SU-DHL-6 (cell line): ENCODE data around the gene USB1.
A peak's percentile ranks its signal among the peaks of the same experiment; 100 is the strongest.

Experiments
- H2AFZ ChIP-seq: fragments of 200-600 bp; sonication (generic); 2 replicates; pipeline ENCODE4 v1.6.1; 2014; ENCODE audit warnings: low read depth, mild to moderate bottlenecking, moderate library complexity, mixed read lengths, antibody characterized with exemption, low read length; ENCODE audit not compliant: severe bottlenecking
- H3F3A ChIP-seq: fragments of 200-600 bp; shearing (Covaris generic); 2 replicates; pipeline ENCODE4 v1.6.0; 2016; ENCODE audit warnings: antibody characterized with exemption, mild to moderate bottlenecking; ENCODE audit not compliant: insufficient read depth
- H3K27ac ChIP-seq: fragments of 200-600 bp; sonication (generic); 2 replicates; pipeline ENCODE4 v1.5.1; 2016; ENCODE audit warnings: low read depth, mild to moderate bottlenecking, low read length, moderate library complexity, mixed read lengths
- H3K27me3 ChIP-seq: fragments of 200-600 bp; sonication (generic), shearing (Covaris generic); 2 replicates; pipeline ENCODE4 v1.6.0; 2014; ENCODE audit warnings: mild to moderate bottlenecking, low read length
- H3K36me3 ChIP-seq: fragments of 200-600 bp; sonication (generic); 2 replicates; pipeline ENCODE4 v1.6.1; 2014; ENCODE audit warnings: mild to moderate bottlenecking, low read length, mixed read lengths
- H3K4me2 ChIP-seq: fragments of 300-600, 200-600 bp; shearing (Covaris generic), sonication (generic); 2 replicates; pipeline ENCODE4 v1.6.0; 2014; ENCODE audit warnings: low read length, low read depth, mild to moderate bottlenecking; ENCODE audit not compliant: poor library complexity, severe bottlenecking
- H3K4me3 ChIP-seq: fragments of 200-600 bp; sonication (generic); 2 replicates; pipeline ENCODE4 v1.5.1; 2014; ENCODE audit warnings: antibody characterized with exemption, low read length, mild to moderate bottlenecking, mixed read lengths; ENCODE audit not compliant: insufficient read depth, poor library complexity, severe bottlenecking
- H3K79me2 ChIP-seq: fragments of 200-600 bp; sonication (generic); 2 replicates; pipeline ENCODE4 v1.6.1; 2014; ENCODE audit warnings: mild to moderate bottlenecking, low read length, moderate library complexity; ENCODE audit not compliant: insufficient read depth
- H3K9ac ChIP-seq: fragments of 200-600 bp; sonication (generic); 2 replicates; pipeline ENCODE4 v1.7.0; 2014; ENCODE audit warnings: mild to moderate bottlenecking, low read length
- H3K9me2 ChIP-seq: fragments of 200-600 bp; sonication (generic); replicated peaks from 2 replicates; pipeline ENCODE4 v1.6.1; 2014; ENCODE audit warnings: low read length; ENCODE audit not compliant: insufficient read depth
- H3K9me3 ChIP-seq: fragments of 200-600 bp; sonication (generic); 2 replicates; pipeline ENCODE4 v1.6.1; 2014; ENCODE audit warnings: low read length, mixed read lengths; ENCODE audit not compliant: insufficient read depth
- H4K20me1 ChIP-seq: fragments of 200-600 bp; sonication (generic); 2 replicates; pipeline ENCODE4 v1.6.1; 2014; ENCODE audit warnings: low read depth, mild to moderate bottlenecking, antibody characterized with exemption, low read length, moderate library complexity, mixed read lengths
- EZH2phosphoT487 ChIP-seq: fragments of 200-600 bp; sonication (generic), shearing (Covaris generic); conservative IDR thresholded peaks from 2 replicates; pipeline ENCODE4 v1.6.1; 2018; ENCODE audit warnings: mild to moderate bottlenecking, antibody characterized with exemption, low read length, moderate library complexity, mixed read lengths
- TF ChIP-seq, protein P1 (sequence below): fragments of 200-600 bp; sonication (generic); IDR thresholded peaks from one replicate; pipeline ENCODE4 v1.5.1; 2017; ENCODE audit warnings: antibody characterized with exemption, mild to moderate bottlenecking, low read length, moderate library complexity; ENCODE audit not compliant: insufficient read depth, poor library complexity, severe bottlenecking

The USB1 gene

DNA sequence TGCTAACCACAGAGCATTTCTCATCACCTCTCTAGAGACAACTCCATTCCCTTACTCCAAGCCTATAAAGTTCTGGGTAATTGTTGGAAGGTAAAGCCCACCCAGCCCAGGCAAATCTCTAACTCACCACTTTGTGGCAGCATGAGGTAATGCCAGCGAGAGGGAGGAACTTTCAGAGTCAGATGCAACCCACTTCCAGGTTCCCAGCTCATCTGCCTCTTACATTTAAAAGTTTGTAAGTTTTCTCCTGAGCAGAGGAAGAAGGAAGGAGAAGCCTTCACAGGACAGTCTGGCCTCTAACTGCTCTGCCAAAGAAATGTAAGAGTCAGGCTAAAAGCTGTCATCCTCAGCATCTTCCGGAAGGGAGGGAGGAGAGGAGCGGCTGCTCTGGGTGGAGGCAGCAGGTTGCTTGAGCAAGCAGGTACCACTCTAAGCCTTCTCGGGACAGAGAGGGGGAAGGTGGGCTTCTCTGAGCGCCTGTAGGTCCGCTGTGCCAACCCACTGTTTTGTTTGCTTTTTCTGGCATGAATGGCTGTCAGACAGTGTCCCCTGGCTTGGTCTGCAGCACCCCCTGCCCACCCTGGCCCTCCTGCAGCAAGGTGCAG is 1.7 kb upstream of the USB1 start:
- H3K27ac ChIP-seq, result peak overlapping the region; percentile 67

DNA sequence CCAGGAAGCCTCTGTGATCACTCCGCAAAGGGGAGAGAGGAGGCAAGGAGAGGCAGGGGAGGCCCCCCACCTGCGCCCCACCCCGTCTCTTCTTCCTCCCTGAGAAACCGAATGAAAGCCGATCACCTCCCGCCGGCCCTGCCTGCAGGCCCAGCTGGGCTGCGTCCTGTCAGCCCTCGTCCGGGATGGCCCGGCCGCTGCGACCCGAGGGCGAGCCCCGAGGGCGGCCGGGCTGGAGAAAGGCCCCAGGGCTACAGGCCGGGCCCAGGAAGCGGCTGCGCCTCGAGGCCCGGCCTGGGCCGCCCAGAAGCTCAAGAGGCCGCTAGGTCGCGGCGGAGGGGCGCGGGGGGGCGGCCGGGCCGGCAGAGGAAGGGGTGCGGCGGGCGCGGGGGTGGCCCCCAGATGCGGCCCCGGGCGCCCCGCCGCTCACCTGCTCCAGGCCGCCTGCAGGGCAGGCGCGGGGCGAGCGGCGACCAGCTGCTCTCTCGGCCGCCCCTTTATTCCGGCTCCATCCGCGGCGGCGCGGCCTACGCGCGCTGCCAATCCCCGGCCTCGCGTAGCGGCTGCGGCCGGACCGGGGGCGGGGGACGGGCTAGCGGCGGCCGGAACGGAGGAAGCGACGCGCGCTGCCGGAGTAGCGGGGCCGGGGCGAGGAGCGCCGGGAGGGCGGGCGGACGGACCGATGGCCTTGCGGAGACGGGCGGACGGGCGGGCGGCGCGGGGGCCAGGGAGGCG is 1.1 kb upstream of the USB1 start, which contains the start of gene ZNF319:
TSS of gene ZNF319 (minus strand) at position 702 of the 735 bp plus-strand sequence. CDS start 2,407 bp downstream, outside the sequence.
- H3K9me2 ChIP-seq, result no peaks in the 10 kb centered on the region
- H3K27me3 ChIP-seq, result no peaks in the 10 kb centered on the region
- H3K9me3 ChIP-seq, result no peaks in the 10 kb centered on the region
- peaks cover 15% of the 10 kb centered on the region for H3F3A ChIP-seq
- peak within 1 kb of the TSS; percentile 80 for H3K4me3 ChIP-seq
- H3K4me2 ChIP-seq, result peak within 1 kb of the TSS; percentile 95
- TF ChIP-seq EZH2phosphoT487, result no peak
- TF ChIP-seq, protein P1, sequence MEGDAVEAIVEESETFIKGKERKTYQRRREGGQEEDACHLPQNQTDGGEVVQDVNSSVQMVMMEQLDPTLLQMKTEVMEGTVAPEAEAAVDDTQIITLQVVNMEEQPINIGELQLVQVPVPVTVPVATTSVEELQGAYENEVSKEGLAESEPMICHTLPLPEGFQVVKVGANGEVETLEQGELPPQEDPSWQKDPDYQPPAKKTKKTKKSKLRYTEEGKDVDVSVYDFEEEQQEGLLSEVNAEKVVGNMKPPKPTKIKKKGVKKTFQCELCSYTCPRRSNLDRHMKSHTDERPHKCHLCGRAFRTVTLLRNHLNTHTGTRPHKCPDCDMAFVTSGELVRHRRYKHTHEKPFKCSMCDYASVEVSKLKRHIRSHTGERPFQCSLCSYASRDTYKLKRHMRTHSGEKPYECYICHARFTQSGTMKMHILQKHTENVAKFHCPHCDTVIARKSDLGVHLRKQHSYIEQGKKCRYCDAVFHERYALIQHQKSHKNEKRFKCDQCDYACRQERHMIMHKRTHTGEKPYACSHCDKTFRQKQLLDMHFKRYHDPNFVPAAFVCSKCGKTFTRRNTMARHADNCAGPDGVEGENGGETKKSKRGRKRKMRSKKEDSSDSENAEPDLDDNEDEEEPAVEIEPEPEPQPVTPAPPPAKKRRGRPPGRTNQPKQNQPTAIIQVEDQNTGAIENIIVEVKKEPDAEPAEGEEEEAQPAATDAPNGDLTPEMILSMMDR, result no peak
- H4K20me1 ChIP-seq, result no peaks in the 10 kb centered on the region
- peak within 1 kb of the TSS; percentile 83 for H3K9ac ChIP-seq
- H3K36me3 ChIP-seq, result no peaks in the 10 kb centered on the region
- H3K27ac ChIP-seq, result peak within 1 kb of the TSS; percentile 67
- H3K79me2 ChIP-seq, result no peaks in the 10 kb centered on the region
- H2AFZ ChIP-seq, result peak within 1 kb of the TSS; percentile 93

More for the DNA sequence above, 1.7 kb upstream of the USB1 start:
- peak overlapping the region; percentile 80 for H3K4me3 ChIP-seq
- no peaks in the 10 kb centered on the region for H3K27me3 ChIP-seq
- H3K36me3 ChIP-seq, result no peaks in the 10 kb centered on the region
- H3K9me3 ChIP-seq, result no peaks in the 10 kb centered on the region
- peak overlapping the region; percentile 95 for H3K4me2 ChIP-seq
- peak overlapping the region; percentile 82 for H2AFZ ChIP-seq
- peaks cover 15% of the 10 kb centered on the region for H3F3A ChIP-seq
- no peaks in the 10 kb centered on the region for H3K79me2 ChIP-seq
- no peaks in the 10 kb centered on the region for H3K9me2 ChIP-seq
- TF ChIP-seq, protein P1, result no peak
- TF ChIP-seq EZH2phosphoT487, result no peak
- H3K9ac ChIP-seq, result peak overlapping the region; percentile 83
- H4K20me1 ChIP-seq, result no peaks in the 10 kb centered on the region

DNA sequence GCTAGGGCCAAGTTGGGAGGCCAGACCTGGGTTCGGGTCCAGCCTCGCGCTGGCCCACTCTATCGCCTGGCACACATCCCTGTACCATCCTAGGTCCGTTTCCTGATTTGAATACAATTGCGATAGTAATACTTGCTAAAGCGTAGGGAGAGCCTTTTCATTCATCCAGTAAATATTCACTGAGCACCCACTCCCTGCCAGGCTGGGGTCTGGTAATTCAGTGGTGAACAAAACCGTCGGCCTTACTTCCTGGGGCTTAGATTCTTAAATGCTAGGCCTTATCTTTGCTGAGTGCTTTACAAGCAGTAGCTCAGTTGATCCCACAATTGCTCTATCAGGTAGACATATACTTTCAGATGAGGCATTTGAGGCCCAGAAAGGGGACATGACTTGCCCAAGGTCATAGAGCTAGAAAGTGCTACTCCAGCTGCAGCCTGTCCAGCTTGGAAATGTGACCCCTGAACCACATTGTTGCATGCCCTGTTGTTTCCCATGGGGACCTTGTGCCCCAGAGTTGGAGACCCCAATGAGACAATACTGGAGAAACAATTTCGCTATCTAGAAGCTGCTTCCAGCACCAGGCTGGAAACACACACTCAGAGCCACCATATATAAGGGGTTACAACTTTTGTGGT is 691 bp downstream of the USB1 start:
- peak overlapping the region; percentile 95 for H3K4me2 ChIP-seq
- H3K9me3 ChIP-seq, result no peaks in the 10 kb centered on the region
- no peaks in the 10 kb centered on the region for H3K27me3 ChIP-seq
- peaks cover 15% of the 10 kb centered on the region for H3F3A ChIP-seq
- no peak overlapping the region for H2AFZ ChIP-seq
- H3K27ac ChIP-seq, result peak overlapping the region; percentile 1; the same call in 1 of the 2 replicates
- no peaks in the 10 kb centered on the region for H3K79me2 ChIP-seq
- H3K9me2 ChIP-seq, result no peaks in the 10 kb centered on the region
- H3K36me3 ChIP-seq, result peaks cover 4% of the 10 kb centered on the region; the same call in 1 of the 2 replicates
- H3K4me3 ChIP-seq, result peak overlapping the region; percentile 80
- peak overlapping the region; percentile 83 for H3K9ac ChIP-seq
- no peaks in the 10 kb centered on the region for H4K20me1 ChIP-seq
- no peak for TF ChIP-seq EZH2phosphoT487
- TF ChIP-seq, protein P1, result no peak
